IMR-90 (cell line): ENCODE measurements around the gene TTLL11. TPM values are rescaled to one million over a fixed set of nuclear protein-coding genes. Genes with fewer than 3 reads are reported as not detected.

Experiments
- ATAC-seq: fragments of 200-7000 bp; cut with Tn5 transposase; 2 replicates; pipeline ENCODE4 v1.9.1; 2020; ENCODE audit warnings: low read depth, mild to moderate bottlenecking, moderate library complexity
- BruUV-seq: library from RNA; stranded (reverse); fragments of 400-500 nt; replicated peaks from 2 replicates; lab custom pipeline; 2021; lab: Mats Ljungman, UMichigan
- CTCF ChIA-PET: fragments of 300-600 bp; formaldehyde crosslinking; extraction: SDS; loops from one replicate; lab custom pipeline; 2021; ENCODE audit warnings: antibody characterized with exemption; lab: Yijun Ruan, JAX
- POLR2A ChIA-PET: fragments of 300-600 bp; sonication (Branson Sonifier 250); formaldehyde crosslinking; loops from one replicate; lab custom pipeline; 2022; ENCODE audit warnings: antibody characterized with exemption; ENCODE audit not compliant: unreplicated experiment; lab: Charles Lee
- DNase-seq: peaks from one replicate; pipeline ENCODE4 v3.0.0; 2013
- H2AFZ ChIP-seq: replicated peaks from 2 replicates; pipeline ENCODE3; 2013; ENCODE audit warnings: low read length, mild to moderate bottlenecking; ENCODE audit not compliant: poor library complexity
- H2AK5ac ChIP-seq: 2 replicates; pipeline ENCODE4 v1.6.1; 2013; ENCODE audit warnings: low read depth, low read length, inconsistent platforms
- H2AK9ac ChIP-seq: replicated peaks from 2 replicates; pipeline ENCODE3; 2013; ENCODE audit warnings: mild to moderate bottlenecking, low read depth, low read length, moderate library complexity; ENCODE audit not compliant: poor library complexity
- H2BK120ac ChIP-seq: 2 replicates; pipeline ENCODE4 v1.6.1; 2013; ENCODE audit warnings: low read depth, low read length, inconsistent platforms
- H2BK15ac ChIP-seq: 3 replicates; pipeline ENCODE4 v1.6.1; 2013; ENCODE audit warnings: low read depth, low read length, inconsistent platforms
- H2BK20ac ChIP-seq: 2 replicates; pipeline ENCODE4 v1.6.1; 2013; ENCODE audit warnings: low read depth, mild to moderate bottlenecking, inconsistent platforms, low read length, moderate library complexity
- H2BK5ac ChIP-seq: 2 replicates; pipeline ENCODE4 v1.6.1; 2013; ENCODE audit warnings: mild to moderate bottlenecking, low read depth, low read length, inconsistent platforms; ENCODE audit not compliant: poor library complexity, severe bottlenecking
- H3K14ac ChIP-seq: replicated peaks from 2 replicates; pipeline ENCODE4 v1.6.1; 2013; ENCODE audit warnings: low read depth, low read length, inconsistent platforms
- H3K18ac ChIP-seq: 2 replicates; pipeline ENCODE4 v1.6.1; 2013; ENCODE audit warnings: low read depth, low read length, control low read depth
- H3K23ac ChIP-seq: 2 replicates; pipeline ENCODE4 v1.6.1; 2013; ENCODE audit warnings: low read depth, low read length, inconsistent platforms
- H3K27ac ChIP-seq: 2 replicates; pipeline ENCODE4 v1.5.1; 2013; ENCODE audit warnings: mild to moderate bottlenecking, control low read depth, low read length; ENCODE audit not compliant: insufficient read depth
- H3K27me3 ChIP-seq: 2 replicates; pipeline ENCODE4 v1.6.1; 2013; ENCODE audit warnings: low read length; ENCODE audit not compliant: control insufficient read depth, insufficient read depth
- H3K36me3 ChIP-seq: 2 replicates; pipeline ENCODE4 v1.6.1; 2013; ENCODE audit warnings: low read length, mixed read lengths; ENCODE audit not compliant: control insufficient read depth, insufficient read depth
- H3K4ac ChIP-seq: 2 replicates; pipeline ENCODE4 v1.6.1; 2013; ENCODE audit warnings: low read depth, low read length, inconsistent platforms
- H3K4me1 ChIP-seq: 2 replicates; pipeline ENCODE4 v1.6.1; 2013; ENCODE audit warnings: low read length, mixed read lengths; ENCODE audit not compliant: control insufficient read depth, insufficient read depth
- H3K4me2 ChIP-seq: 2 replicates; pipeline ENCODE4 v1.6.1; 2013; ENCODE audit warnings: low read depth, mild to moderate bottlenecking, control low read depth, low read length, moderate library complexity
- H3K4me3 ChIP-seq: 2 replicates; pipeline ENCODE4 v1.5.1; 2013; ENCODE audit warnings: low read depth, mild to moderate bottlenecking, control low read depth, low read length, moderate library complexity; ENCODE audit not compliant: insufficient read depth
- H3K56ac ChIP-seq: 2 replicates; pipeline ENCODE4 v1.6.1; 2013; ENCODE audit warnings: low read length, inconsistent platforms; ENCODE audit not compliant: insufficient read depth; ENCODE audit errors: extremely low read depth
- H3K79me1 ChIP-seq, 2 experiments: 2 replicates each; pipeline ENCODE4 v1.6.1; 2013; ENCODE audit warnings: low read length in 2 of 2, inconsistent platforms in 1 of 2, low read depth in 1 of 2
- H3K9ac ChIP-seq: 2 replicates; pipeline ENCODE4 v1.6.1; 2013; ENCODE audit warnings: low read depth, low read length, control low read depth
- H3K9me1 ChIP-seq: 2 replicates; pipeline ENCODE4 v1.6.1; 2013; ENCODE audit warnings: low read length, inconsistent platforms; ENCODE audit not compliant: insufficient read depth
- H3K9me3 ChIP-seq: 2 replicates; pipeline ENCODE4 v1.6.1; 2013; ENCODE audit warnings: low read length; ENCODE audit not compliant: control insufficient read depth, insufficient read depth
- H4K20me1 ChIP-seq: 2 replicates; pipeline ENCODE4 v1.6.1; 2013; ENCODE audit warnings: low read length, inconsistent platforms; ENCODE audit not compliant: insufficient read depth
- H4K5ac ChIP-seq: 2 replicates; pipeline ENCODE4 v1.6.1; 2013; ENCODE audit warnings: mild to moderate bottlenecking, low read depth, low read length, control low read depth
- H4K8ac ChIP-seq, 2 experiments: 2 replicates each; pipeline ENCODE4 v1.6.1; 2013; ENCODE audit warnings: low read depth in 2 of 2, low read length in 2 of 2, control low read depth in 1 of 2, inconsistent platforms in 1 of 2
- H4K91ac ChIP-seq: 2 replicates; pipeline ENCODE4 v1.6.1; 2013; ENCODE audit warnings: low read depth, low read length, inconsistent platforms; ENCODE audit not compliant: insufficient read depth
- BHLHE40 ChIP-seq: fragments of 150-350 bp; IDR thresholded peaks from 2 replicates; pipeline ENCODE4 v1.6.1; 2016; ENCODE audit warnings: mild to moderate bottlenecking, low read depth, low read length
- CEBPB ChIP-seq: IDR thresholded peaks from 2 replicates; pipeline ENCODE4 v1.6.1; 2012; ENCODE audit warnings: low read depth, low read length, improper control_type of control experiment
- CTCF ChIP-seq: conservative IDR thresholded peaks from 2 replicates; pipeline ENCODE4 v1.5.1; 2012; ENCODE audit warnings: mild to moderate bottlenecking, low read depth, low read length, improper control_type of control experiment
- FOS ChIP-seq: fragments of 150-350 bp; IDR thresholded peaks from 2 replicates; pipeline ENCODE4 v1.6.1; 2016; ENCODE audit warnings: low read depth, low read length
- MAZ ChIP-seq: IDR thresholded peaks from 2 replicates; pipeline ENCODE4 v1.6.1; 2012; ENCODE audit warnings: low read depth, mild to moderate bottlenecking, low read length, improper control_type of control experiment, moderate library complexity, borderline replicate concordance
- NFE2L2 ChIP-seq: fragments of 150-350 bp; IDR thresholded peaks from 2 replicates; pipeline ENCODE4 v1.6.1; 2016; ENCODE audit warnings: low read depth, mild to moderate bottlenecking, low read length
- RAD21 ChIP-seq: IDR thresholded peaks from 2 replicates; pipeline ENCODE4 v1.6.1; 2012; ENCODE audit warnings: low read length, improper control_type of control experiment
- USF2 ChIP-seq: fragments of 150-350 bp; IDR thresholded peaks from 2 replicates; pipeline ENCODE4 v1.6.1; 2017; ENCODE audit warnings: mild to moderate bottlenecking, antibody characterized with exemption, low read length, low read depth
- WGBS, 2 experiments: methylation state at CpG; one replicate each; pipeline versions ENCODE4 v1.1.5 to v1.1.7; 2013; ENCODE audit warnings: missing lambda C conversion rate in 2 of 2; ENCODE audit not compliant: insufficient read length in 1 of 2; ENCODE audit errors: extremely low coverage in 2 of 2; 5-methylcytosine and 5-hydroxymethylcytosine counted together
- dilution Hi-C: fragments of 300-500 bp; cut with HindIII; formaldehyde crosslinking; loops from one replicate; pipeline ENCODE4 v1.14.3; 2018; ENCODE audit warnings: low sequenced_read_pairs; ENCODE audit not compliant: unreplicated experiment
- in situ Hi-C: fragments of 300-500 bp; cut with MboI; formaldehyde crosslinking; loops from 3 replicates; pipeline ENCODE4 v1.14.3; 2019; ENCODE audit warnings: low sequenced_read_pairs, inconsistent platforms, mixed read lengths
- intact Hi-C: fragments of 100-400 bp; cut with micrococcal nuclease; formaldehyde crosslinking; loops from 2 replicates; pipeline ENCODE4 v1.10.0; 2022
- polyA plus RNA-seq, 3 experiments: library from polyadenylated mRNA; depleted of rRNA; stranded (reverse); fragments of >200 nt; gene quantifications; 2 replicates each; pipeline ENCODE4 v1.2.3, GENCODE V29; 2012; ENCODE audit warnings: low replicate concordance in 1 of 3
- total RNA-seq: library from RNA; depleted of rRNA; stranded (reverse); fragments of >200 nt; gene quantifications from 2 replicates; pipeline ENCODE4 v1.2.3, GENCODE V29; 2012
- TF ChIP-seq, protein P1 (sequence below): fragments of 150-350 bp; IDR thresholded peaks from 2 replicates; pipeline ENCODE4 v1.6.1; 2016; ENCODE audit warnings: low read depth, mild to moderate bottlenecking, low read length, moderate library complexity, borderline replicate concordance

The TTLL11 gene
- total and polyA plus RNA-seq, 2 of the 4 experiments (the other 2 are of a cell fraction): 2.0 to 4.6 TPM

GRCh38 chr9:122001491-122002201, 91.5 kb downstream of the TTLL11 start:
- Histone ChIP-seq H2AK9ac (no peak overlapping the region), H3K9ac (no peak overlapping the region), H4K20me1 (no peaks in the 10 kb centered on the region), H3K4ac (peak overlapping the region; percentile 5; the same call in 1 of the 2 replicates), H4K5ac (no peak overlapping the region), H3K56ac (no peak overlapping the region), H4K8ac (no peak overlapping the region), H2BK5ac (no peak overlapping the region), H3K4me2 (0 out of 2 replicates have a peak overlapping the region, but pooled peaks have one; percentile 17), H3K27me3 (no peaks in the 10 kb centered on the region), H3K23ac (0 out of 2 replicates have a peak overlapping the region, but pooled peaks have one; percentile 8), H3K36me3 (no peaks in the 10 kb centered on the region), H2BK15ac (peak overlapping the region; percentile 1; the same call in 1 of the 3 replicates), H3K9me3 (no peaks in the 10 kb centered on the region), H3K18ac (0 out of 2 replicates have a peak overlapping the region, but pooled peaks have one; percentile 39), H3K4me3 (no peak overlapping the region), H3K9me1 (no peaks in the 10 kb centered on the region; the same call in 1 of the 2 replicates), H3K27ac (no peak overlapping the region), H2AFZ (no peak overlapping the region), H3K14ac (no peak overlapping the region), H4K91ac (no peak overlapping the region), H2AK5ac (no peak overlapping the region), H3K79me1 (peaks cover 0 to 6% of the 10 kb centered on the region in 2 experiments; a peak in 1 of 4 replicates), H2BK20ac (peak overlapping the region; percentile 16; the same call in 1 of the 2 replicates), H3K4me1 (peaks cover 12% of the 10 kb centered on the region), H2BK120ac (peak overlapping the region; percentile 10; the same call in 1 of the 2 replicates)
- TF ChIP-seq BHLHE40: no peak
- TF ChIP-seq MAZ: no peak
- no peak for TF ChIP-seq NFE2L2
- TF ChIP-seq RAD21: no peak
- TF ChIP-seq USF2: no peak
- TF ChIP-seq CTCF: no peak
- TF ChIP-seq CEBPB: no peak
- TF ChIP-seq FOS: no peak
- TF ChIP-seq, protein P1, sequence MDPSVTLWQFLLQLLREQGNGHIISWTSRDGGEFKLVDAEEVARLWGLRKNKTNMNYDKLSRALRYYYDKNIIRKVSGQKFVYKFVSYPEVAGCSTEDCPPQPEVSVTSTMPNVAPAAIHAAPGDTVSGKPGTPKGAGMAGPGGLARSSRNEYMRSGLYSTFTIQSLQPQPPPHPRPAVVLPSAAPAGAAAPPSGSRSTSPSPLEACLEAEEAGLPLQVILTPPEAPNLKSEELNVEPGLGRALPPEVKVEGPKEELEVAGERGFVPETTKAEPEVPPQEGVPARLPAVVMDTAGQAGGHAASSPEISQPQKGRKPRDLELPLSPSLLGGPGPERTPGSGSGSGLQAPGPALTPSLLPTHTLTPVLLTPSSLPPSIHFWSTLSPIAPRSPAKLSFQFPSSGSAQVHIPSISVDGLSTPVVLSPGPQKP: no peak
- intact Hi-C loops (loop anchor here (5.0 kb wide), 1 partner anchor 96 kb away; no protein-coding TSS in a partner anchor), dilution Hi-C loops (no loop called here), in situ Hi-C loops (no loop called here)
- DNase-seq (peak; percentile 24), ATAC-seq (peak; percentile 24)
- POLR2A ChIA-PET: no interaction called here
- BruUV-seq: no TSS peak
- CTCF ChIA-PET: interaction anchor here (0.6 to 1.2 kb wide), 2 partner anchors 112 to 314 kb away, joined by 3 read pairs; no protein-coding TSS in a partner anchor
- WGBS, 2 experiments: 64% methylated on average over 8 of the region's 9 CpGs; no CpG with 5 or more reads in 1 of the 2 experiments
